ENCODE data around the gene LRP6.

DNA sequence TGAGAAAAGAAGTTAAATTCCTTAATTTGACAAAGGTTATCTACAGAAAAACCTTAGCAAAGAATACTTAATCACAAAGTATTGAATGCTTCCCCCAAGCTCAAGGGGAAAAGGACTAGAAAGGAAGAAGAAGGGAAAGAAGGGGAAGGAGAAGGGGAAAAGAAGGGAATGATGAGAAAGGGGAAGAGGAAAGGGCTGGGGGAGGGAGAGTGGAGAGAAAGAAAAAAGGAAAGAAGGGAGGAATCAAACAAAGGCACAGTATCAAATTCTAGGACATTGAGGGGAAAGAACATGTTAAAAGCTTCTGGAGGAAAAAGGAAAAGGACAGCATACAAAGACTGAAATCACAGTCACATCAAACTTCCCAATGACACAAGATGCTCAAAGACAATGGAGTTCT lies 125.8 kb downstream of the LRP6 start:
- TF ChIP-seq, protein P1, sequence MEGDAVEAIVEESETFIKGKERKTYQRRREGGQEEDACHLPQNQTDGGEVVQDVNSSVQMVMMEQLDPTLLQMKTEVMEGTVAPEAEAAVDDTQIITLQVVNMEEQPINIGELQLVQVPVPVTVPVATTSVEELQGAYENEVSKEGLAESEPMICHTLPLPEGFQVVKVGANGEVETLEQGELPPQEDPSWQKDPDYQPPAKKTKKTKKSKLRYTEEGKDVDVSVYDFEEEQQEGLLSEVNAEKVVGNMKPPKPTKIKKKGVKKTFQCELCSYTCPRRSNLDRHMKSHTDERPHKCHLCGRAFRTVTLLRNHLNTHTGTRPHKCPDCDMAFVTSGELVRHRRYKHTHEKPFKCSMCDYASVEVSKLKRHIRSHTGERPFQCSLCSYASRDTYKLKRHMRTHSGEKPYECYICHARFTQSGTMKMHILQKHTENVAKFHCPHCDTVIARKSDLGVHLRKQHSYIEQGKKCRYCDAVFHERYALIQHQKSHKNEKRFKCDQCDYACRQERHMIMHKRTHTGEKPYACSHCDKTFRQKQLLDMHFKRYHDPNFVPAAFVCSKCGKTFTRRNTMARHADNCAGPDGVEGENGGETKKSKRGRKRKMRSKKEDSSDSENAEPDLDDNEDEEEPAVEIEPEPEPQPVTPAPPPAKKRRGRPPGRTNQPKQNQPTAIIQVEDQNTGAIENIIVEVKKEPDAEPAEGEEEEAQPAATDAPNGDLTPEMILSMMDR (IDR thresholded peaks at IDR 0.05), result no peak
- no peak for TF ChIP-seq POLR2A (IDR thresholded peaks at IDR 0.05)
